Neural crest cell (in vitro differentiated cells): ENCODE measurements around the gene CCSER2. TPM values are rescaled to one million over a fixed set of nuclear protein-coding genes. Genes with fewer than 3 reads are reported as not detected.
"Not testable (repeated sequence)": the region's sequence is repeated elsewhere in the genome, so short reads cannot be mapped to it uniquely, and the experiment has no call there.

Source experiments
- DNase-seq: peaks from one replicate; pipeline ENCODE4 v3.0.0; 2021; ENCODE audit warnings: low read depth, mixed read lengths, low spot score
- H3K27ac Mint-ChIP-seq: one replicate; pipeline ENCODE4 v1.8.0; 2021; ENCODE audit warnings: mild to moderate bottlenecking, mixed read lengths; ENCODE audit not compliant: unreplicated experiment
- H3K27me3 Mint-ChIP-seq: 2 replicates; pipeline ENCODE4 v1.8.0; 2021; ENCODE audit warnings: low read depth, mild to moderate bottlenecking, mixed read lengths
- H3K36me3 Mint-ChIP-seq: 2 replicates; pipeline ENCODE4 v1.8.0; 2021; ENCODE audit warnings: low read depth, mild to moderate bottlenecking, mixed read lengths
- H3K4me1 Mint-ChIP-seq: 2 replicates; pipeline ENCODE4 v1.8.0; 2021; ENCODE audit warnings: mixed read lengths
- H3K4me3 Mint-ChIP-seq: one replicate; pipeline ENCODE4 v1.8.0; 2021; ENCODE audit warnings: mild to moderate bottlenecking, mixed read lengths
- H3K9me3 Mint-ChIP-seq: 2 replicates; pipeline ENCODE4 v1.8.0; 2021; ENCODE audit warnings: mixed read lengths
- CTCF ChIP-seq: fragments of 200-600 bp; sonication (generic); conservative IDR thresholded peaks from 2 replicates; pipeline ENCODE4 v1.5.0; 2021; ENCODE audit warnings: antibody characterized with exemption, mild to moderate bottlenecking
- total RNA-seq: library from RNA; stranded (reverse); gene quantifications from 2 replicates; pipeline ENCODE4 v1.2.1, GENCODE V29; 2021

The CCSER2 gene
- total RNA-seq, 1 donor from 2014 or later: 37.5 TPM

GRCh38 chr10:84412482-84412881 is 84.1 kb downstream of the CCSER2 start:
- H3K36me3 Mint-ChIP-seq: peaks cover 68% of the 10 kb centered on the region
- no peak overlapping the region for H3K4me3 Mint-ChIP-seq
- peaks cover 37% of the 10 kb centered on the region for H3K9me3 Mint-ChIP-seq
- DNase-seq: no peak
- no peak for TF ChIP-seq CTCF
- H3K27ac Mint-ChIP-seq: no peak overlapping the region
- no peaks in the 10 kb centered on the region for H3K4me1 Mint-ChIP-seq
- H3K27me3 Mint-ChIP-seq: no peaks in the 10 kb centered on the region

- not testable (repeated sequence) for H3K4me3 Mint-ChIP-seq, DNase-seq, H3K4me1 Mint-ChIP-seq, H3K27me3 Mint-ChIP-seq, H3K27ac Mint-ChIP-seq
- Mint-ChIP-seq H3K9me3 (peaks cover 37% of the 10 kb centered on the region), H3K36me3 (peaks cover 65% of the 10 kb centered on the region)
Observed at GRCh38 chr10:84414110-84414509, 85.7 kb downstream of the CCSER2 start.

- DNase-seq: no peak
- H3K36me3 Mint-ChIP-seq: peaks cover 62% of the 10 kb centered on the region
- no peak overlapping the region for H3K4me3 Mint-ChIP-seq
- H3K4me1 Mint-ChIP-seq: peaks cover 4% of the 10 kb centered on the region
- H3K9me3 Mint-ChIP-seq: peaks cover 30% of the 10 kb centered on the region
- no peaks in the 10 kb centered on the region for H3K27me3 Mint-ChIP-seq
- TF ChIP-seq CTCF: no peak
- no peak overlapping the region for H3K27ac Mint-ChIP-seq
Observed at GRCh38 chr10:84415539-84416244, 87.3 kb downstream of the CCSER2 start.

- peaks cover 26% of the 10 kb centered on the region for H3K9me3 Mint-ChIP-seq
- TF ChIP-seq CTCF: no peak
- no peak overlapping the region for H3K4me3 Mint-ChIP-seq
- no peak overlapping the region for H3K27ac Mint-ChIP-seq
- H3K4me1 Mint-ChIP-seq: peaks cover 4% of the 10 kb centered on the region
- DNase-seq: no peak
- H3K36me3 Mint-ChIP-seq: peaks cover 61% of the 10 kb centered on the region
- no peaks in the 10 kb centered on the region for H3K27me3 Mint-ChIP-seq
Observed at GRCh38 chr10:84416245-84416555, 87.8 kb downstream of the CCSER2 start.

GRCh38 chr10:84423719-84424118 is 95.3 kb downstream of the CCSER2 start:
- no peak for DNase-seq
- H3K36me3 Mint-ChIP-seq: peaks cover 22% of the 10 kb centered on the region
- H3K9me3 Mint-ChIP-seq: no peaks in the 10 kb centered on the region
- H3K4me1 Mint-ChIP-seq: peaks cover 8% of the 10 kb centered on the region
- no peak overlapping the region for H3K4me3 Mint-ChIP-seq
- H3K27me3 Mint-ChIP-seq: no peaks in the 10 kb centered on the region
- H3K27ac Mint-ChIP-seq: no peak overlapping the region
- TF ChIP-seq CTCF: no peak

- peaks cover 18% of the 10 kb centered on the region for H3K36me3 Mint-ChIP-seq
- H3K27ac Mint-ChIP-seq: peak overlapping the region; percentile 85
- DNase-seq: no peak
- H3K4me1 Mint-ChIP-seq: peaks cover 8% of the 10 kb centered on the region
- H3K4me3 Mint-ChIP-seq: peak overlapping the region; percentile 13
- no peak for TF ChIP-seq CTCF
- H3K27me3 Mint-ChIP-seq: no peaks in the 10 kb centered on the region
- no peaks in the 10 kb centered on the region for H3K9me3 Mint-ChIP-seq
Observed at GRCh38 chr10:84424731-84425167, 96.4 kb downstream of the CCSER2 start.
